GM10266 (cell line): ENCODE data around the gene HRCT1.

Experiments used
- DNase-seq: peaks from one replicate; pipeline ENCODE4 v3.0.0; 2012; ENCODE audit errors: extremely low spot score
- CTCF ChIP-seq: IDR thresholded peaks from 2 replicates; pipeline ENCODE4 v1.5.1; 2012; ENCODE audit warnings: mild to moderate bottlenecking, low read depth; ENCODE audit not compliant: control insufficient read depth, insufficient read depth; ENCODE audit errors: missing control alignments

HRCT1 gene

GRCh38 chr9:35906923-35907699 lies 1.1 kb downstream of the HRCT1 start:
- no peak for DNase-seq
- TF ChIP-seq CTCF, result no peak

- TF ChIP-seq CTCF, result no peak
- no peak for DNase-seq
Observed at GRCh38 chr9:35907711-35908503, 1.9 kb downstream of the HRCT1 start.

GRCh38 chr9:35908504-35909125 lies 2.6 kb downstream of the HRCT1 start:
- TF ChIP-seq CTCF, result no peak
- no peak for DNase-seq

- DNase-seq, result no peak
- no peak for TF ChIP-seq CTCF
Observed at GRCh38 chr9:35909274-35909673, 3.3 kb downstream of the HRCT1 start, which contains the start of gene SPAAR. TSS of gene SPAAR (plus strand) at chr9:35909490. CDS start at chr9:35910464, 974 bp downstream.

- TF ChIP-seq CTCF, result no peak
- DNase-seq, result no peak
Observed at GRCh38 chr9:35909687-35910612, 3.9 kb downstream of the HRCT1 start.

- TF ChIP-seq CTCF, result peak; percentile 42
- no peak for DNase-seq
Observed at GRCh38 chr9:35910613-35911359, 4.8 kb downstream of the HRCT1 start.
